HG02623 (cell line): Measurements from ENCODE around the gene MORC3.

Experiments
- ATAC-seq: cut with Tn5 transposase; IDR thresholded peaks from one replicate; pipeline ENCODE4 v1.9.1; 2021; ENCODE audit warnings: moderate library complexity; ENCODE audit not compliant: unreplicated experiment

Gene MORC3

DNA sequence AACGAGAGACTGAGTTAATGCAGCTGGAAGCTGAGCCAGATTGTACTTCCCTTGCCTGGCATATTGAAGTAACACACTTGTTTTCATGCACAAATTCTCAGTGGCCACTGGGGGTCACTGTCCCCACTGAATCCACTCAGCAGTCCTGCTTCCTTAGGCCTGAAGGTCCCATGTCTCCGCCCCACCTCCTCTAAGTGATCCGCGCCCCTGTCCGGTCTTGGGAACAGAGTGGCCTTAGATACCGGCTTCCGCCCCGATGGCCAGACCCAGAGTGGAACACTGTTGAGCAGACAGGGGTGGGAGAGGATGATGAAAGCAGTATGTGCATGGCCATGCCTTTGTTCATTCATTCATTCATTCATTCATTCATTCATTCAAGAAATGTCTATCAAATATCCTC, 100.0 kb downstream of the MORC3 start:
- ATAC-seq, result no peak

DNA sequence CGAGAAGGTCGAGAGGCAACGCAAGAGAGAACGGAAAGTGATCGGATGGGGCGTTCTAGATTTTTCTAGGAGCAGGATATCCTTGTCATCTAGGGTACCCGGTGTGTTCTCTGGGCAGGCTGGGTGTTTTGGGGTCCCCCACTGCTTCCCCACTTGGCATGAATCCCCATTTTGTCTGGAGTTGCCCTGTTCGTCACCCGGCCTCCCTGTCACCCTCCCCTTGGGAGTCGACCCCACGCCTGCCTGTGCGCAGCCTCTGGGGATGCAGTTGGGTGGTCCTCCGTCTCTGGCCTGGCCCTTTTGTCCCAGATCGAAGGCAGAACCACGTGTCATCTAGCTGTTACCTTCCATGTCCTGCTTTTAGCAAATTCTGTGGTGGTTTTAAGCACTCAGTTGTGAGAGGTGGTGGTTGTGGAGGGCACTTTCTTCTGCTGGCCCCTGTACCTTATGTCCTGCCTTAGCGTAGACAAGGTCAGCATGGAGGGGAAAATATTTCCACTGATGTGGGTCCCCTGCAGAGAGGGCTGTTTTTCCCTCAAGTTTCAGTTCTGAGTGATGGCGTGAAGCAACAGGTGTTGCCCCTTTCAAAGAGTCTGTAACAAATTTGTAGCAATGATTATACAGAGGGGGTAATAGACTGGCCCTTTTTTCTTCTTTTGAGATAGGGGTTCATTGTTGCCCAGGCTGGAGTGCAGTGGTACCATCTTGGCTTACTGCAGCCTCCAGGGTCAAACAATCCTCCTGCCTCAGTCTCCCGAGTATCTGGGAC, 100.8 kb downstream of the MORC3 start:
- no peak for ATAC-seq

DNA sequence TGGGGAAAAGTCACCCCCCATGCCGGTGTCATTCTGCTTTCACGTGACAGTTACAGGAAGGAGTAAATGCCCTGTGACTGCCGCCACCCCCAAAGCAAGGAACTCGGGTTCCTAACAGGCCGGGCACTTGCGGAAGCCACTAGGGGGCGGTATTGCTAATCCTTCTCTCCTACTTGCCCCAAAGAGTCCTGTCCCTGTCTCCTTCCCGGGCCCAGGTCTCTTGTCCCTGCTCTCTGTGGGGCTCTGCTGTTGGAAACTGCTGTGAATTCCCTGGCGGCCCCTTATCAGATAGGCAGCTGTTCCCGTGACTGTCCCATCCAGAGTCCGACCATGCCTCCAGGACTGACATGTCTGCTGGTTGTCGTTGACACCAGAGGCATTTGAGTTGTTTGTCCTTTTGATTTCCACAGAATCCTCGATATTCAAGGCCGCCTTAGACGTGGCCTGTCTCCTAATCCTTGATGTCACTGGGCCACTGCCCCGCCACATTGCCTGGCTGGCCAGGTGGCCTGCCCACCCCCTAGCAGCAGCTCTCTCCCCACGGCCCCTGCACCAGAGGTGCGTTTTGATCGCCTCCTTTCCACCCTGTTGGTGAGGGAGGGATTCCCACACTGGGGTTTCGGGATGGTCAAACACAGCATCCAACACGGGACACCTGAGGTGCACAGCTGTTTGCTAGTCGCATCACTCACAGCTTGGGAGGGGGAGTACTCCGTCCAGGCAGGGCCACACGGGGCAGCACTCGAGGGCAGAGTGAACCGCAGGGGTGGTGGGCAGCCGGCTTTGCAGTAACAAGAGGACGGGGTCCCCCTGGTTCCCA, 102.5 kb downstream of the MORC3 start:
- no peak for ATAC-seq

DNA sequence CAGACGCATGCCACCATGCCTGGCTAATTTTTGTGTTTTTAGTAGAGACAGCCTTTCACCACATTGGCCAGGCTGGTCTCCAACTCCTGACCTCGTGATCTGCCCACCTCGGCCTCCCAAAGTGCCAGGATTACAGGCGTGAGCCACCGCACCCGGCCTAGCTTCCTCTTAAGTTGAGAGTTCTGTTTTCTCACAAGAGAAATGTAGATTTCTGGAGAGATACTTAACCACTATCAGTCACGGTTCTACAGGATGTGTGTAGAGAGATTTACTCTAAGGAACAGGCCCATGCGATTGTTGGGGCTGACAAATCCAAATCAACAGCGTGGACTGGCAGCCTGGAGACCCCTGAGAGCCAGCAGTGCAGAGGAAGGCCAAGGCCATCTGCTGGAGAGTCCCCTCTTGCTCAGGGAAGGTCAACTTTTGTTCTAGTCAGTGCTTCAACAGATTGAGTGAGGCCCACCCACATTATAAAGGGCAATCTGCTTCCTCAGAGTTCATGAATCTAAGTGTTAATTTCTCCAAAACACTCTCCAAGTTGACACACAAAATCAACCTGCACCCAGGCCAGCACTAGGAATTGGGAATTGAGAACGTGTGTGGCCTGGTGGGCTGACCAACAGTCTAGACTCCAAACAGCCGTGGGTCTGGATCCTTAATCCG, 103.9 kb downstream of the MORC3 start:
- no peak for ATAC-seq

DNA sequence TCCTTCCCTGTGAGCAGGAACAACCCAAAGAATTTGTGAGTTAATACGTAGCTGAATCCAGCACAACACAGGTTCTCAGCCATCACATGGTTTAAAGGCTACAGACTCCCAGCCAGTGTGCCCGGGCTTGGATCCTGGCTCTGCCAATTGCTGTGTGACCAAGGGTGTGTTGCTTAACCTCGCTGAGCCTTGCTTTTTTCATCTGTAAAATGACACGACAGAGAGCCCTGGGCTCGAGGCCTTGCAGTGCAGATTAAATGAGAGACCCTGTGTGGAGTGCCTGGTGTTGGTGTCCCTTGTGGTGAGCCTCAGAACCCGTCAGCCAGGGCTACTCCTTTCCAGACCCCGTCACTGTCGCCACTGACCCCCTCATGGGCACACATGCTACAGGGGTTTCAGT, 104.6 kb downstream of the MORC3 start:
- ATAC-seq, result no peak

DNA sequence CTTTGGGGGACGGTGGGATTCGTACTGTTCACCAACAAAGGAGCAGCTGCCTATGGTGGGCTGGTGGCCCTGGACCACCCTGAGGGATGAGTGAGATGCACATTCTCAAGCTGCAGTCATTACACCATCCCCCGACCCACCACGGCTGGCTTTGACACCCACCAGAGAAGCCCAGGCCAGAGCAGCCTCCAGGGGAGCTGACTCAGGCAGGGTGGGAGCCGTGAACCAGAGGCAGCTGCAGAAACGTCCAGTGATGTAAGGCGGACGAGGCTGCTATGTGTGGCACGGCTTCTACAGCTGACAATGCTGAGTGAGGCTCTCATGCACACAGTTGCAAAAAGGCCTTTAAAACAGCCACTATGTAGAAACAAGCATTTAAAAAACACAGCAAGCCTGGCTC, 105.3 kb downstream of the MORC3 start:
- no peak for ATAC-seq
